ENCODE measurements around the gene EYA3. TPM values are rescaled to one million over a fixed set of nuclear protein-coding genes. Genes with fewer than 3 reads are reported as not detected.

Gene EYA3
- total RNA-seq, 1 donor from 2014 or later = 14.0 TPM

DNA sequence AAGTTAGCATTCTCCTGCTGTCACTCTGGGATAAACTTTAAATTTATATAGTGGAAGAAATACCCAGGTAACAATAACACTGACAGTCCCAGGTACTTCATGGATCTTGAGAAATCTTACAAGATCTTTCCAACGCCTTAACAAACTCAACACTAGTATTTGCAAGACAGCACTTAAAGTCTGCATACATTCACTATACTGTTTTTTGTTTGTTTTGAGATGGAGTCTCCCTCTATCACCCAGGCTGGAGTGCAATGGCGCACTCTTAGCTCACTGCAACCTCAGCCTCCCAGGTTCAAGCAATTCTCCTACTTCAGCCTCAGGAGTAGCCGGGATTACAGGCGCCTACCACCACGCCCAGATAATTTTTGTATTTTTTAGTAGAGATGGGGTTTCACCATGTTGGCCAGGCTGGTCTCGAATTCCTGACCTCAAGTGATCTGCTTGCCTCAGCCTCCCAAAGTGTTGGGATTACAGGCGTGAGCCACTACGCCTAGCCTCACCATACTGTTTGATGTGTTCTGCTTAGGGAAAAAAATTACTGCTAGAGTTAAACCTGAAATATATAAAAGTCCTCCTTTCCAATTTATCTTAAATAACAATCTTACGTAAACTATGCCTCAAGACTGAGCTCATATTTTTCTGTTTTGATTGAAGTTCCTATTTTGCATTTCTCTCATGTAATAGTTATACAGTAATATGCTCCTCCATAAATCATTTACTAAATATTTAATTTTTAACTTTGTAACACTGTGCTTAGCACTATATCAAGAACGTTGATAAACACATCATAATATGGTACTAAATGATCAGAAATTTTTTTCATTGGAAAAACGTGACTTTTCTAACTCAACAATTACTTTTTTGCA lies 17.5 kb downstream of the EYA3 start:
- no peak for DNase-seq

DNA sequence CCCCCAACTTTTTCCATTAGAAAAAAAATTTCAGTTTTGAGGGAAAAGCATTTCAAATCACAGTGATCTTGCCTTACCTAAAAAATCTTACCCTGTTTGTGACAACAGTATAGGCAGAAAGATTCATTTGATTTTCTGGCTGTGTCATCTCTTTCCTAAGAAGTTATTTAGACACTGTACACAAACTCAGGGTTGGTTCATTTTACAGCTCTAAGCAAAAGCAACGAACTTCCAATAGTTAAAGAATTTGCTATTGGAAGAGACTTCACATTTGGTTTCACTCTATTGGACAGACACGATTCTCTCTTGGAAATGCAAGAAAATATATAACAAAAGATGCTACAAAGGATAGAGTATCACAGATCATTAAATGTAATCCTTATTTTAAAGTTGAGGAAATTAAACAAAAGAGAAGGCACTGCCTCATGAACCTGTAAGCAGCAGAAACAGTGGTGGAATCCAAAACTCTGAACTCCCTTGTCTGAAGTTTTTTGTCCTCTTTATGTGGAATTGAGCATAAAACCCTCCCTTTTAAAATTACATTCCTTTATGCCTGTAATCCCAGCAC lies 20.8 kb downstream of the EYA3 start:
- DNase-seq = no peak

- DNase-seq = no peak
Observed at GRCh38 chr1:28066393-28067154, 21.8 kb downstream of the EYA3 start.

GRCh38 chr1:28064064-28064463 lies 24.3 kb downstream of the EYA3 start:
- DNase-seq = peak; percentile 57

- peak; percentile 61 for DNase-seq
Observed at GRCh38 chr1:28062806-28063205, 25.6 kb downstream of the EYA3 start.

DNA sequence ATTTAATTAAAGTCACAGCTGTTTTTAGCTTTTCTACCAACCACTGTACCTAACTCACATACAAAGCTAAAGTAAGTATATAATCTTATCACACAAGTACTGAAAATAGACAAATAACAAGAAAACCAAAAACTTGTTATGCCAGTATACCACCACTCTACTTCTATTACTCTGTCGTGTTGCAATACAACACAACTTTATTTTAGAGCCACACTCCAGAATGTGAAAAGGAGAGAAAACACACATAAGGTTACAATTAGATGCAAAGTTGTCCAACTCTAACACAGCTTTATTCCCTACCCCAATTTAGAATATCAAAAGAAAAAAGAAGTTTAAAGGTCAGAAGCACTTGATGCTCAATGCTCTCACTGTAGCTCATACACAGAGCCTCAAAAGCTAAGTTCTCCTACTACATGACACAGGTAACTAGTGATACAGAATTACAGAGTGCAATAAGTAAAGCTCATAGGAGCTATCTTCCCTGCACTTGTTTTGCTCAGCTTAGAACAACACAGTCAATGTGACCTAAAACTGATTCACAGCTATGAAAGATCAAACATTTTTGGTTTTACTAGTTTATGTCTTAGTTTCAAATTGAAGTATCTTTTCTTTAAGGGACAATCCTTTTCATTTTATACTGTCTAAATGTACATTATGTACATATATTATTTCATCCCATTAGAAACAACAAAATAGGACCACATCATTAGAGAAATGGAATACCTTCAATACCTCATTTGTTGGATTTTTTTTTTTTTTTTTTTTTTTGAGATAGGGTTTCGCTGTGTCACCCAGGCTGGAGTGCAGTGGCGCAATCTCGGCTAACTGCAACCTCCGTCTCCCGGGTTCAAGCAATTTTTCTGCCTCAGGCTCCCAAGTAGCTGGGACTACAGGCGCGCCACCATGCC lies 29.2 kb downstream of the EYA3 start:
- DNase-seq = no peak

DNA sequence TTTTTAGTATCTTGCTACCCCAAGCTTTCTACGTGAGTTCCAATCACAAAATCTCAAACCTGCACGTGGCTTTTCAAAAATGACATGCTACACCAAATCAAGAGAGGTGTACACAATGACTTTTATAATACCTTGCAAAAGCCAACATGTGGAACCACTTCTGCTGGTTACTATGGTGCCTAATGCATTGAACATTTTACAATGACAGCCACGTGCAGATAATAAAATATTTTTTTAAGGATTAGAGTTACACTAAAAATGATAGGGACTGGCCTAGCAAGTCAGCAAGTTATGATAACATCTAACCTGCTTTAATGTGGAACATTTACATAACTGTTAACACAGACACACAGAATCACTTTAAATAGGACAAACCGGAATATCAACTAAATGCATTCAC lies 30.2 kb downstream of the EYA3 start:
- no peak for DNase-seq

DNA sequence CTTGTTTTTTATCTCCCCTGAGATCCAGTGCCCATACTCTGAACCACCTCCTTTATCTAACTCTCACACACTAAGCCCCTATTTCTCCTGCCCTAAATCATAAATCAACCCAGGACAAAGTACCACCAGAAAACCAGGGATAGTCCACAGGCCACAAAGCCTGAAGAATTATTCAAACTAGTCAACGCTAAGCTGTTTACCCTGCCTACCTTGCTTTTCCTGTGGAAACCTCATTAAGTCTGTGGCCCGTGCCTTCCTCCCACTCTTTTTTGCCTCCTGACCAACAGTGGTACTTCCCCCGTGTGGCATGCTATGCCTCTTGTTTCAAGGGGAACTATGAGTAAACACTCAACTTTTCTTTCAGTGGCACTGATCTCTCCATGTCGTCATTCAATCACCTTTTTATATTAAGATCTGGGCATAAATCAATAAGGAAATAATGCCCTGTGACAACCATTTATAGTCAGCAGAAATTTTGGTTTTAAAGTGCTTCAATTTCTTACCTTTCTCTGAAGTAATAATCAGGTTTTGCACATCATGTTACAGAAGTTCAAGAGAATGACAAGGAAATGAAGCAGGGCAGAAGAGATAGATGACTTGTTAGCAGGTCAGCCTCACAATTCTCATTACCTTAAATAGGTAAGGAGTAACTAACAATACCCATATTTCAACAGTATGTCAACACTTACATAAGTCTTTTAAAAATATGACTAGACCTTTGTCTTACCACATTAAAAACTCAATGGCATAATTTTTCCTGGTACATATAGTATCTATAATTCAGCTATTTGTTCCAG lies 32.1 kb downstream of the EYA3 start:
- DNase-seq = peak; percentile 53

- DNase-seq = no peak
Observed at GRCh38 chr1:28050776-28051175, 37.6 kb downstream of the EYA3 start.

DNA sequence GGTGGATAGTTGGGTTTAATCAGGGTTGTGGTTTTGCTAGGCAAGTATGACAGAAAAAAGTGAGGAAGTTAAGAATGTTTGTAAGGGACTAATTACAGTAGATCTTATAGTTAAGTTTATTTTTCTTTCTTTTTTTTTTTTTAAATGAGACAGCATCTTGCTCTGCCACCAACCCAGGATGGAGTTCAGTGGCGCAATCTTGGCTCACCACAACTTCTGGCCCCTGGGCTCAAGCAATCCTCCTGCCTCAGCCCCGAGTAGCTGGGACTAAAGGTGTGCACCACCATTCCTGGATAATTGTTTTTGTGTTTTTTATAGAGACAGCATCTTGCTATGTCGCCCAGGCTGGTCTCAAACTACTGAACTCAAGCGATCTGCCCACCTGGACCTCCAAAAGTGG lies 41.7 kb downstream of the EYA3 start:
- DNase-seq = no peak

DNA sequence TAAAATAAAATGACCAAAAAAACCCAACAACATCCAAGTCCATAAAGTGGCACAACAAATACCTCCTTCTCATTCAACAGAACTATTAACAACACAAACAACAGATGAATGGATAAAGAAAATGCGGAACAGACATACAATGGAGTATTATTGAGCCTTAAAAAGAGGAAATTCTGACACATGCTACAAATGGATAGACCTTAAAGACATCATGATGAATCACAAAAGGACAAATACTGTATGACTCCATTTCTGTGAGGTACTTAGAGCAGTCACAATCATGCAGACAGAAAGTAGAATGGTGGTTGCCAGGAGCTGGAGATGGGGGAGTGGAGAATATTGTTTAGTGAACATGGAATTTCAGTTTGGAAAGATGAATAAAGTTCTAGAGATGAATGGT lies 42.6 kb downstream of the EYA3 start:
- peak; percentile 65 for DNase-seq

DNA sequence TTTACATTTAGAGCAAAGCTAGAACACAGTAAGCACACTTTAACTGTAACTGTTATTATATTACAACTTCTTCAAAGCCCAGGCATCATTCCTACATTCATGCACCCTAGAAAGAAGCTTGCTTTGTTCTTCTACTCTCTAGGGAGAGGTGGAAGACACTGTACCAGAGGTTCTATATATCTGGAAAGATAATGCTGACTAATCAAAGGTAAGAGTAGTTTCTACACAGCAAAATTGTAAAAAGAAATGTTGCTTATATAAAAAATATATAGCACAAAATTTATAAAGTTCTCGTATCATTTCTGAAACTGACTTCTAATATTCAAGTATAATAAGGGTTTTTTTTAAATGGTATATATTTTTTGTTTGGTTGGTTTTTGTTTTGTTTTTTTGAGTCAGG lies 44.0 kb downstream of the EYA3 start:
- DNase-seq = no peak

DNA sequence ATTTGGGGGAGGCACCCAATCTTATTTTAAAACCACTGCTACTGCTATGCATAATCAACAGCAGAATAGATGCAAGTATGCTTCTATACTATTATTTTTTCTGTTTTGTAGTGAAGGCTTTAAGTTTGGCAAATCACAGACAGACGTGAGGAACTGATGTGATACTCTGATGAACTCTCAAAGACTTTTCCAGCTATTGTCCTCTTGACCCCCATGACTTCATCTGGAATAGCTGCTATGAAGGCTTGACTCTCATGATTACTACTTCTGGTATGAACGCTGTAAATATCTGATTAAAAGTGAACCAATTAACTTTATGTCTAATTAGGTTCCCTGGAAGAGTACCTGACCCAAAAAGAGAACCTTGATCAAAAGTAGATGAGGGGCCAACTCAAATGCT lies 49.1 kb downstream of the EYA3 start:
- DNase-seq = peak; percentile 52

- DNase-seq = no peak
Observed at GRCh38 chr1:28037946-28038345, 50.5 kb downstream of the EYA3 start.

- no peak for DNase-seq
Observed at GRCh38 chr1:28037206-28037605, 51.2 kb downstream of the EYA3 start.

DNA sequence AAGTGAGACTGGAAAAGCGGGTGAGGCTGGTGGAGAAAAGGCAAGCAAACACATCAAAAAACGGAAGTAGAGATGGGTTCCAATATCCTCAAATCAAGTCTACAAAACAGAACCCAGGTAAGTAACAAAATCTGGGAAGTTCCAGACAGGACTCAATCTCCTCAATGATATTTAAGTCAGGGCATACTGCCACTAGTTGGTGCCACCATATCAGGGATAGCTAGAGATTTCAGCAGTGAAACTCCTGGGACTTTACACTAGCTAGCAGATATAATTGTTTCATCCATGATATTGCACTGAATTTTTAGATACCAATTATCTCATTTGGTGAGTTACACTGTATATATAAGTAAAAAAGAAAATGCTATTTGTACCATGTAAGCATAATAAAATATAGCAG lies 52.0 kb downstream of the EYA3 start:
- DNase-seq = no peak

DNA sequence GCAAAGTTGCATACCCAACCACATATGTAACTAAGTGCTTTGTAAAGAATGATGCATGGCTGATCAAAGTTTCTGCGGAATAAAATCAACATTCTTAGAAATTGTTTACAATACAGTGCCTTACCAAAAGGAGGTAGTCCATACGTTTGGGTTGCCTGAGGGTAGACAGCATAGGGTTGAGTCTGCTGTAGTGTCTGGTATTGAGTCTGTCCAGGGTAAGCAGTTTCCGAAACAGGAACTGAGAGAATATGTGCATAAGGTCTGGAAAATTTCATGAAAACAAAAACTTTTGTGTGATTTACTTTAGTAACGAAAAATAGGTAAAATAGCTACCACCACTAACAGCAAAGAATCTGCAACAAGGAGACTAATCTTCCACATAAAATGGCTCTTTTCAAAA lies 53.0 kb downstream of the EYA3 start:
- DNase-seq = no peak

DNA sequence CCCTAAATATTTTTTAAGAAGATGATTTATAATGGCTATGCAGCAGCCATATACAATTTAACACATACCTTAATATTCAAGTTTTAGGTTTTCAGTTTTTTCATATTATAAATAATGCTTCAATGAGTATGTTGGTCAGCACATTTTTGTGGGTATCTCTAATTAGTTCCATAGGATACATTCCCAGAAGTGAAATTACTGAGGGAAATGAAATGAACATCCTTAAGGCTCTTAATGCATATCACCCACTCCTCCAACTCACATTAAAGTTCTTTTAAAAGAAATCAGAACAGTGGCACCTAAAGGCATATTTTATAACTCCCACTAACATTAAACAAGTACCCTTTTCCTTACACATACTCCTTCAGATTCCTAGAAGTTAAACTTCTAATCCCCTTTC lies 56.1 kb downstream of the EYA3 start:
- DNase-seq = no peak

DNA sequence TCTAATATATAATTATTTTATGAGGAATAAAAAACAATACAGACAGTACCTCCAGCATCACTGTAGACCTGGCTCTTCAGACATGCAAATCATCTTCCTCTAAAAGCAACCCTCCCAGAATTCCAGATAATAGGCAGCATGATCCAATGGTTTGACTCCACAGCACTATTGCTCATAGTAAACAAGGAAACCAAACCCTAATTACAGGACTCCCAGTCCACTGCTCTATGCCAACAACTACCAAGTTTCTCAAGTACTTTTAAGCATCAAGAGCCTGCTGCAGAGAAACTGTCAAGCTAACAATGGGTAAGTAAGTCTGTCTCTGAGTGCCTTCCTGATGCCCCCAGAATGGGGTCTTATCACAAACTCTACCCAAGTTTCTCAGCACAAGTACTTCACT lies 57.2 kb downstream of the EYA3 start:
- peak; percentile 46 for DNase-seq

DNA sequence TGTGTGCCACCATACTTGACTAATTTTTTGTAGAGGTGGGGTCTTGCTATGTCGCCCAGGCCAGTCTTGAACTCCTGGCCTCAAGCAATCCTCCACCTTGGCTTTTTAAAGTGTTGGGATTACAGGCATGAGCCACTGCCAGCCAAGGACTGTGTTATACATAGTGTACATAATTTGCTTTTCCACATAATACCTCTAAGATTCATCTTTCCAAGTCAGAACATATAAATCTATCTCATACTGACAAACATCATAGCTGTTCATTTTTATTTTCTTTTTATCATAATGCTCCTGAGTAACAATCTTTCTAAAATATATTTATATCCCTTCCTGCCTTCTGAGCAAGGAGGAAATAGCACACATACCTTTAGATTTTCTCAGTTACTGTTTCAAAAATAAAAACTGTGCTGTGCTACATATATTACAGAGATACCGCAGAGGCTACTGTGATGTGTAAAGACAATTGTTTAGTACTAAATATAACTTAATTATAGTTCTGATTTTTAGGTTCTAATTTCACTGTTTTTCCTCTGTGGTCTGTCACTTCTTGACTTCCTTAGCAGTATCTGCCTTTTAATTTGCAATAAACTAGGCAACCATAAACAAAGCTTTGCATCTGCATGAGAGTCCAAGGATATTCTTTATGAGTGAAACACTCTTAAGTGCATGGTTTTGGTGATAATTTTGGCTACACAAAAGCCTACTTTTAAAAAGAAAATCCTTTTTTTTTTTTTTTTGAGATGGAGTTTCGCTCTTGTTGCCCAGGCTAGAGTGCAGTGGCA lies 59.3 kb downstream of the EYA3 start:
- DNase-seq = peak; percentile 62

DNA sequence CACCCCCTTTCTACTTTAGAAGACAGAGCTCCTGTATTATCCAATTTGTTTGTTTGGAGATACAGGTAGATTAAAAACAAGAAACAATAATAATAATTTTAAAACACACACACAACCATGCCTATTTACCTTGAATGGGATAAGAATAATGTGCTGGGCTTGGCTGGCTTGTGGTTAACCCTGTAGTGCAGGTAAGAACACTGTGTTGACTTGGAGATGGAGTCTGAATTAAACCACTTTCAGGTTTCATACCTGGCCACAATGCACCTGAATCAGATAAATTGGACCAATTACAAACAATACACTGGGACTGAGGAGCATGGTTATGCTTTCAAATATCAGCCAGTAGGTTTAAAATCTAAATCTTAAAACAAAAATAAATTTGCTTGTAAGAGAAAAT lies 60.8 kb downstream of the EYA3 start:
- DNase-seq = no peak

Data from dermis blood vessel endothelial cell (primary cell).